ENCODE results near the gene EHD4. TPM values are rescaled to one million over a fixed set of nuclear protein-coding genes. Genes with fewer than 3 reads are reported as not detected.

The EHD4 gene
- total and polyA plus RNA-seq, 9 of the 15 experiments (the other 6 are each of a cell fraction or from before 2014, with no cell fraction given): 0.89 to 10.3 (median 6.4) TPM

GRCh38 chr15:41917767-41918430 is 54.5 kb downstream of the EHD4 start (continued):
- TF ChIP-seq ZNF354B (CRISPR knock-in tag; IDR thresholded peaks at IDR 0.05): no peak
- TF ChIP-seq, protein P1, sequence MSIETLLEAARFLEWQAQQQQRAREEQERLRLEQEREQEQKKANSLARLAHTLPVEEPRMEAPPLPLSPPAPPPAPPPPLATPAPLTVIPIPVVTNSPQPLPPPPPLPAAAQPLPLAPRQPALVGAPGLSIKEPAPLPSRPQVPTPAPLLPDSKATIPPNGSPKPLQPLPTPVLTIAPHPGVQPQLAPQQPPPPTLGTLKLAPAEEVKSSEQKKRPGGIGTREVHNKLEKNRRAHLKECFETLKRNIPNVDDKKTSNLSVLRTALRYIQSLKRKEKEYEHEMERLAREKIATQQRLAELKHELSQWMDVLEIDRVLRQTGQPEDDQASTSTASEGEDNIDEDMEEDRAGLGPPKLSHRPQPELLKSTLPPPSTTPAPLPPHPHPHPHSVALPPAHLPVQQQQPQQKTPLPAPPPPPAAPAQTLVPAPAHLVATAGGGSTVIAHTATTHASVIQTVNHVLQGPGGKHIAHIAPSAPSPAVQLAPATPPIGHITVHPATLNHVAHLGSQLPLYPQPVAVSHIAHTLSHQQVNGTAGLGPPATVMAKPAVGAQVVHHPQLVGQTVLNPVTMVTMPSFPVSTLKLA (conservative IDR thresholded peaks at IDR 0.05): peak; percentile 60 to 65
- TF ChIP-seq TCFL5 (CRISPR knock-in tag; conservative IDR thresholded peaks at IDR 0.05): no peak
- TF ChIP-seq ZNF766 (CRISPR knock-in tag; conservative IDR thresholded peaks at IDR 0.05): no peak
- TF ChIP-seq NR3C1 (CRISPR knock-in tag; IDR thresholded peaks at IDR 0.05): no peak
- TF ChIP-seq, protein P2, sequence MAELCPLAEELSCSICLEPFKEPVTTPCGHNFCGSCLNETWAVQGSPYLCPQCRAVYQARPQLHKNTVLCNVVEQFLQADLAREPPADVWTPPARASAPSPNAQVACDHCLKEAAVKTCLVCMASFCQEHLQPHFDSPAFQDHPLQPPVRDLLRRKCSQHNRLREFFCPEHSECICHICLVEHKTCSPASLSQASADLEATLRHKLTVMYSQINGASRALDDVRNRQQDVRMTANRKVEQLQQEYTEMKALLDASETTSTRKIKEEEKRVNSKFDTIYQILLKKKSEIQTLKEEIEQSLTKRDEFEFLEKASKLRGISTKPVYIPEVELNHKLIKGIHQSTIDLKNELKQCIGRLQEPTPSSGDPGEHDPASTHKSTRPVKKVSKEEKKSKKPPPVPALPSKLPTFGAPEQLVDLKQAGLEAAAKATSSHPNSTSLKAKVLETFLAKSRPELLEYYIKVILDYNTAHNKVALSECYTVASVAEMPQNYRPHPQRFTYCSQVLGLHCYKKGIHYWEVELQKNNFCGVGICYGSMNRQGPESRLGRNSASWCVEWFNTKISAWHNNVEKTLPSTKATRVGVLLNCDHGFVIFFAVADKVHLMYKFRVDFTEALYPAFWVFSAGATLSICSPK (IDR thresholded peaks at IDR 0.05; ENCODE audit: borderline replicate concordance): no peak
- TF ChIP-seq CHAMP1 (IDR thresholded peaks at IDR 0.05): no peak
- TF ChIP-seq NCOA2 (IDR thresholded peaks at IDR 0.05; ENCODE audit: partially characterized antibody in 2 of 2): no peak
- TF ChIP-seq ZNF644 (tag; IDR thresholded peaks at IDR 0.05; ENCODE audit: low read depth): no peak
- peak; percentile 80 for TF ChIP-seq USF1 (CRISPR knock-in tag; IDR thresholded peaks at IDR 0.05)

All from K562 (cell line).